HepG2 (cell line): ENCODE results near the gene CRAT. TPM values are rescaled to one million over a fixed set of nuclear protein-coding genes. Genes with fewer than 3 reads are reported as not detected.

ENCODE experiments used
- ATAC-seq: fragments of 200-7000 bp; cut with Tn5 transposase; 3 replicates; pipeline ENCODE4 v1.9.1; 2020; ENCODE audit warnings: mild to moderate bottlenecking, moderate library complexity
- BruUV-seq: library from RNA; stranded (reverse); fragments of 400-500 nt; replicated peaks from 2 replicates; lab custom pipeline; 2021; lab: Mats Ljungman, UMichigan
- CTCF ChIA-PET: fragments of 300-600 bp; formaldehyde crosslinking; extraction: SDS; loops from one replicate; lab custom pipeline; 2021; ENCODE audit warnings: low total read pairs, inconsistent platforms, low intra/inter-chr PET ratio; lab: Yijun Ruan, JAX
- POLR2A ChIA-PET: fragments of 350-600 bp; sonication (Branson Sonifier 250); formaldehyde crosslinking; loops from one replicate; lab custom pipeline; 2020; ENCODE audit warnings: antibody characterized with exemption, inconsistent platforms; lab: Yijun Ruan, JAX
- DNase-seq: peaks from one replicate; pipeline ENCODE4 v3.0.0-alpha.2; 2015; ENCODE audit warnings: low spot score
- FAIRE-seq: peaks from 3 replicates; lab custom pipeline; 2011; peaks lifted over from hg19 to GRCh38; lab: Jason Lieb, UNC
- H2AFZ ChIP-seq: one replicate; pipeline ENCODE4 v1.6.1; 2011; ENCODE audit warnings: low read length, inconsistent platforms
- H3K27ac ChIP-seq: fragments of 300-600 bp; 3 replicates; pipeline ENCODE4 v1.8.0; 2011; ENCODE audit warnings: mixed run types, mild to moderate bottlenecking, mixed read lengths, low read length, inconsistent platforms; ENCODE audit not compliant: insufficient read depth; ENCODE audit errors: extremely low read length
- H3K27me3 ChIP-seq, 2 experiments: fragments of 200-600 bp in 1 of 2; 2 replicates in 1 of 2; 3 replicates in 1 of 2; pipeline versions ENCODE4 v1.6.0 to v1.8.0; 2011; ENCODE audit warnings: low read length in 2 of 2, mild to moderate bottlenecking in 2 of 2, moderate library complexity in 2 of 2, inconsistent platforms in 1 of 2; ENCODE audit not compliant: insufficient read depth in 2 of 2, control insufficient read depth in 1 of 2
- H3K36me3 ChIP-seq, 2 experiments: fragments of 200-600 bp in 1 of 2; replicated peaks in 1 of 2; 2 replicates in 1 of 2; 3 replicates in 1 of 2; pipeline versions ENCODE4 v1.5.1 to v1.8.0; 2011; ENCODE audit warnings: low read length in 2 of 2, inconsistent platforms in 1 of 2; ENCODE audit not compliant: insufficient read depth in 2 of 2, control insufficient read depth in 1 of 2
- H3K4me1 ChIP-seq: 2 replicates; pipeline ENCODE4 v1.5.1; 2012; ENCODE audit warnings: low read length, inconsistent platforms; ENCODE audit not compliant: insufficient read depth
- H3K4me2 ChIP-seq: 2 replicates; pipeline ENCODE4 v1.6.0; 2011; ENCODE audit warnings: low read depth, low read length, inconsistent platforms
- H3K4me3 ChIP-seq, 3 experiments: fragments of 200-600 bp in 1 of 3; sonication (generic), shearing (Covaris generic) in 1 of 3; replicated peaks in 1 of 3; 2 replicates each; pipeline ENCODE4 v1.5.1; 2011 to 2016; ENCODE audit warnings: low read length in 3 of 3, inconsistent platforms in 2 of 3, low read depth in 2 of 3, mild to moderate bottlenecking in 2 of 3, control low read depth in 1 of 3, mixed read lengths in 1 of 3; ENCODE audit not compliant: insufficient read depth in 1 of 3
- H3K79me2 ChIP-seq: one replicate; pipeline ENCODE4 v1.6.1; 2011; ENCODE audit warnings: low read length, inconsistent platforms; ENCODE audit not compliant: insufficient read depth
- H3K9ac ChIP-seq: 2 replicates; pipeline ENCODE4 v1.6.0; 2011; ENCODE audit warnings: mild to moderate bottlenecking, low read depth, low read length, inconsistent platforms; ENCODE audit not compliant: insufficient read depth
- H3K9me3 ChIP-seq: 2 replicates; pipeline ENCODE4 v1.5.1; 2012; ENCODE audit warnings: mild to moderate bottlenecking, low read length
- H4K20me1 ChIP-seq: 2 replicates; pipeline ENCODE4 v1.6.0; 2011; ENCODE audit warnings: inconsistent platforms, mild to moderate bottlenecking, low read length, moderate library complexity; ENCODE audit not compliant: insufficient read depth
- AHR ChIP-seq: IDR thresholded peaks from 2 replicates; pipeline ENCODE4 v1.6.1; 2018; ENCODE audit warnings: missing genetic modification reagents, missing compliant biosample characterization
- CEBPB ChIP-seq: IDR thresholded peaks from 2 replicates; pipeline ENCODE4 v1.6.1; 2011; ENCODE audit warnings: low read depth, low read length, improper control_type of control experiment, borderline replicate concordance
- JARID2 ChIP-seq: sonication (generic); formaldehyde crosslinking; IDR thresholded peaks from 2 replicates; pipeline ENCODE4 v1.8.1; 2023; ENCODE audit warnings: missing genetic modification reagents, inconsistent platforms; ENCODE audit not compliant: insufficient replicate concordance
- NAIF1 ChIP-seq: sonication (generic); formaldehyde crosslinking; IDR thresholded peaks from 2 replicates; pipeline ENCODE4 v1.5.0; 2020; ENCODE audit warnings: mild to moderate bottlenecking, missing genetic modification reagents, borderline replicate concordance
- PAWR ChIP-seq: sonication (generic); formaldehyde crosslinking; IDR thresholded peaks from 2 replicates; pipeline ENCODE4 v1.4.0; 2020; ENCODE audit warnings: missing genetic modification reagents, mild to moderate bottlenecking, borderline replicate concordance
- RFX1 ChIP-seq: fragments of 450-650 bp; IDR thresholded peaks from 2 replicates; pipeline ENCODE4 v1.6.1; 2017
- SAFB2 ChIP-seq: sonication (generic); formaldehyde crosslinking; IDR thresholded peaks from 2 replicates; pipeline ENCODE4 v1.5.1; 2020; ENCODE audit warnings: missing genetic modification reagents, low read depth, mild to moderate bottlenecking, borderline replicate concordance
- SNAI1 ChIP-seq: sonication (generic); formaldehyde crosslinking; IDR thresholded peaks from 2 replicates; pipeline ENCODE4 v1.5.0; 2020; ENCODE audit warnings: mild to moderate bottlenecking, missing genetic modification reagents, borderline replicate concordance
- SNAPC5 ChIP-seq: sonication (generic); formaldehyde crosslinking; IDR thresholded peaks from 2 replicates; pipeline ENCODE4 v1.8.1; 2023; ENCODE audit warnings: mild to moderate bottlenecking, missing genetic modification reagents, borderline replicate concordance
- SNRNP70 ChIP-seq: fragments of 200-400 bp; formaldehyde crosslinking; IDR thresholded peaks from 2 replicates; pipeline ENCODE4 v1.6.1; 2017; ENCODE audit warnings: mild to moderate bottlenecking, low read depth, low read length, moderate library complexity
- ZBTB8A ChIP-seq: sonication (generic); formaldehyde crosslinking; IDR thresholded peaks from 2 replicates; pipeline ENCODE4 v1.4.0; 2020; ENCODE audit warnings: mild to moderate bottlenecking, low read depth, missing genetic modification reagents, borderline replicate concordance
- ZKSCAN8 ChIP-seq: IDR thresholded peaks from 2 replicates; pipeline ENCODE4 v1.6.1; 2016; ENCODE audit warnings: borderline replicate concordance, missing genetic modification reagents, missing compliant biosample characterization
- ZNF276 ChIP-seq: sonication (generic); formaldehyde crosslinking; IDR thresholded peaks from 2 replicates; pipeline ENCODE4 v1.4.0; 2020; ENCODE audit warnings: mild to moderate bottlenecking, low read depth, missing genetic modification reagents
- ZNF569 ChIP-seq: sonication (generic); formaldehyde crosslinking; IDR thresholded peaks from 2 replicates; pipeline ENCODE4 v1.5.0; 2020; ENCODE audit warnings: mild to moderate bottlenecking, missing genetic modification reagents, moderate library complexity, borderline replicate concordance
- ZNF781 ChIP-seq: sonication (generic); formaldehyde crosslinking; IDR thresholded peaks from 2 replicates; pipeline ENCODE4 v1.5.1; 2020; ENCODE audit warnings: borderline replicate concordance, mild to moderate bottlenecking, missing genetic modification reagents; ENCODE audit errors: not compliant biosample characterization
- WGBS: methylation state at CpG from one replicate; pipeline ENCODE4 v1.1.6; 2017; ENCODE audit warnings: low lambda C conversion rate; 5-methylcytosine and 5-hydroxymethylcytosine counted together
- in situ Hi-C: cut with HindIII; loops from 2 replicates; pipeline ENCODE4 v1.10.0; 2017; ENCODE audit warnings: low pct_unique_long_range_greater_than_20kb; ENCODE audit not compliant: extremely low pct_ligation_motif_present
- intact Hi-C: fragments of 100-400 bp; cut with micrococcal nuclease; formaldehyde crosslinking; loops from one replicate; pipeline ENCODE4 v1.10.0; 2022; ENCODE audit not compliant: unreplicated experiment
- polyA plus RNA-seq, 8 experiments: library from polyadenylated mRNA; depleted of rRNA in 3 of 8; stranded (reverse) in 7 of 8; unstranded in 1 of 8; fragments of >200 nt; fragmentation: Illumina TruSeq in 4 of 8; extraction: Trizol in 4 of 8; gene quantifications; 2 replicates each; pipeline versions ENCODE4 v1.2.1 to v1.2.3, GENCODE V29; 2011 to 2016; ENCODE audit warnings: low read depth in 4 of 8, missing spikeins in 1 of 8, mixed read lengths in 1 of 8; ENCODE audit not compliant: insufficient read depth in 1 of 8
- total RNA-seq, 5 experiments: library from RNA; depleted of rRNA; stranded (reverse); fragments of >200 nt; fragmentation: Illumina TruSeq; extraction: Trizol; gene quantifications; 2 replicates each; pipeline ENCODE4 v1.2.3, GENCODE V29; 2016; ENCODE audit warnings: low read depth in 1 of 5
- TF ChIP-seq, protein P1 (sequence below): sonication (generic); formaldehyde crosslinking; IDR thresholded peaks from 2 replicates; pipeline ENCODE4 v1.4.0; 2020; ENCODE audit warnings: mild to moderate bottlenecking, missing genetic modification reagents, borderline replicate concordance

The CRAT gene
- total and polyA plus RNA-seq, 2 of the 13 experiments (the other 11 are each of a cell fraction or from before 2014, with no cell fraction given), result 26.1 to 26.6 TPM

GRCh38 chr9:129073404-129073803, 37.2 kb downstream of the CRAT start:
- BruUV-seq, result no TSS peak
- Histone ChIP-seq H3K4me2 (no peak overlapping the region), H3K36me3 (peaks cover 2 to 3% of the 10 kb centered on the region in 2 experiments; a peak in 3 of 5 replicates), H3K27ac (no peak overlapping the region)
- 91% methylated on average over 8 of the region's 8 CpGs for WGBS
- POLR2A ChIA-PET, result interaction anchor here (1.1 to 1.3 kb wide), 2 partner anchors 8 to 37 kb away, joined by 3 read pairs; partner anchors contain the start of gene MIGA2
- in situ Hi-C loops, result no loop called here
- TF ChIP-seq SAFB2 (CRISPR knock-in tag) (no peak), SNRNP70 (no peak), ZBTB8A (CRISPR knock-in tag) (no peak), SNAI1 (CRISPR knock-in tag) (no peak), ZNF276 (CRISPR knock-in tag) (no peak), ZKSCAN8 (CRISPR knock-in tag) (no peak), ZNF781 (CRISPR knock-in tag) (no peak), ZNF569 (CRISPR knock-in tag) (no peak), CEBPB (no peak), AHR (no peak), RFX1 (no peak), JARID2 (CRISPR knock-in tag) (no peak), NAIF1 (CRISPR knock-in tag) (no peak), PAWR (CRISPR knock-in tag) (no peak), SNAPC5 (no peak)
- TF ChIP-seq, protein P1, sequence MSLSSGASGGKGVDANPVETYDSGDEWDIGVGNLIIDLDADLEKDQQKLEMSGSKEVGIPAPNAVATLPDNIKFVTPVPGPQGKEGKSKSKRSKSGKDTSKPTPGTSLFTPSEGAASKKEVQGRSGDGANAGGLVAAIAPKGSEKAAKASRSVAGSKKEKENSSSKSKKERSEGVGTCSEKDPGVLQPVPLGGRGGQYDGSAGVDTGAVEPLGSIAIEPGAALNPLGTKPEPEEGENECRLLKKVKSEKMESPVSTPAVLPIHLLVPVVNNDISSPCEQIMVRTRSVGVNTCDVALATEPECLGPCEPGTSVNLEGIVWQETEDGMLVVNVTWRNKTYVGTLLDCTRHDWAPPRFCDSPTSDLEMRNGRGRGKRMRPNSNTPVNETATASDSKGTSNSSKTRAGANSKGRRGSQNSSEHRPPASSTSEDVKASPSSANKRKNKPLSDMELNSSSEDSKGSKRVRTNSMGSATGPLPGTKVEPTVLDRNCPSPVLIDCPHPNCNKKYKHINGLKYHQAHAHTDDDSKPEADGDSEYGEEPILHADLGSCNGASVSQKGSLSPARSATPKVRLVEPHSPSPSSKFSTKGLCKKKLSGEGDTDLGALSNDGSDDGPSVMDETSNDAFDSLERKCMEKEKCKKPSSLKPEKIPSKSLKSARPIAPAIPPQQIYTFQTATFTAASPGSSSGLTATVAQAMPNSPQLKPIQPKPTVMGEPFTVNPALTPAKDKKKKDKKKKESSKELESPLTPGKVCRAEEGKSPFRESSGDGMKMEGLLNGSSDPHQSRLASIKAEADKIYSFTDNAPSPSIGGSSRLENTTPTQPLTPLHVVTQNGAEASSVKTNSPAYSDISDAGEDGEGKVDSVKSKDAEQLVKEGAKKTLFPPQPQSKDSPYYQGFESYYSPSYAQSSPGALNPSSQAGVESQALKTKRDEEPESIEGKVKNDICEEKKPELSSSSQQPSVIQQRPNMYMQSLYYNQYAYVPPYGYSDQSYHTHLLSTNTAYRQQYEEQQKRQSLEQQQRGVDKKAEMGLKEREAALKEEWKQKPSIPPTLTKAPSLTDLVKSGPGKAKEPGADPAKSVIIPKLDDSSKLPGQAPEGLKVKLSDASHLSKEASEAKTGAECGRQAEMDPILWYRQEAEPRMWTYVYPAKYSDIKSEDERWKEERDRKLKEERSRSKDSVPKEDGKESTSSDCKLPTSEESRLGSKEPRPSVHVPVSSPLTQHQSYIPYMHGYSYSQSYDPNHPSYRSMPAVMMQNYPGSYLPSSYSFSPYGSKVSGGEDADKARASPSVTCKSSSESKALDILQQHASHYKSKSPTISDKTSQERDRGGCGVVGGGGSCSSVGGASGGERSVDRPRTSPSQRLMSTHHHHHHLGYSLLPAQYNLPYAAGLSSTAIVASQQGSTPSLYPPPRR (CRISPR knock-in tag), result no peak
- TF ChIP-seq, all 625 proteins: peak for 0
- CTCF ChIA-PET, result no interaction called here
- DNase-seq (no peak), FAIRE-seq (no peak), ATAC-seq (no peak)
- no peak overlapping the region for H3K9ac ChIP-seq
- no peaks in the 10 kb centered on the region for H3K79me2 ChIP-seq
- no peak overlapping the region for H2AFZ ChIP-seq
- no peaks in the 10 kb centered on the region for H3K27me3 ChIP-seq
- intact Hi-C loops, result no loop called here
- no peaks in the 10 kb centered on the region for H3K9me3 ChIP-seq
- peaks cover 40% of the 10 kb centered on the region for H3K4me1 ChIP-seq
- H4K20me1 ChIP-seq, result no peaks in the 10 kb centered on the region
- H3K4me3 ChIP-seq, result no peak overlapping the region
